Left cardiac atrium (tissue), 4 donors: ENCODE results near the gene SNX25. TPM values are rescaled to one million over a fixed set of nuclear protein-coding genes. Genes with fewer than 3 reads are reported as not detected.
"Not testable (repeated sequence)": the region's sequence is repeated elsewhere in the genome, so short reads cannot be mapped to it uniquely, and the experiment has no call there.

Source experiments
- ATAC-seq, 2 donors: fragments of 200-7000 bp; cut with Tn5 transposase; one replicate each; pipeline ENCODE4 v1.9.1; 2020; ENCODE audit warnings: mild to moderate bottlenecking in 2 of 2, moderate library complexity in 2 of 2
- DNase-seq: peaks from one replicate; pipeline ENCODE4 v3.0.0-alpha.2; 2020
- intact Hi-C, 2 donors: fragments of 100-400 bp; cut with DNase I; formaldehyde crosslinking; loops; one replicate each; pipeline versions ENCODE4 v1.14.1 to v1.15.1; 2022 to 2023
- total RNA-seq, 2 donors: library from RNA; stranded (reverse); fragmentation: NEBNext Ultra II Directional; extraction: Animal tissue kit (Norgen Biotek cat#: 25700); gene quantifications; one replicate each; pipeline ENCODE4 v1.2.1, GENCODE V29; 2021
- donor health status: DM: no; HTN: yes; CAD: no.
- donor health status: DM: no; HTN: yes; CAD: no; lungs with severe emphysema.
- donor health status: DM: yes; HTN: yes; CAD: no.
- donor health status: Dilated cardiomyopathy.

SNX25 gene
- total RNA-seq, 2 donors from 2014 or later, result 15.4 to 16.6 TPM

- DNase-seq (peak; percentile 96), ATAC-seq (peak; percentile 95 to 97)
- intact Hi-C loops, result loop anchor here in 1 of 2 donors (10.0 kb wide), 1 partner anchor 191 kb away; the partner anchor contains the start of genes ANKRD37 and LRP2BP
These were observed 5.7 kb upstream of the SNX25 start, which contains the start of gene CFAP97 for GRCh38 chr4:185203486-185204237. Gene CFAP97, minus strand, starts transcription at chr4:185204000. Its CDS starts 12,804 bp downstream, at chr4:185191196.

- no peak for ATAC-seq
- intact Hi-C loops, result loop anchor here in 1 of 2 donors (10.0 kb wide), 1 partner anchor 190 kb away; the partner anchor contains the start of genes ANKRD37 and LRP2BP
- DNase-seq, result no peak
These were observed 5.0 kb upstream of the SNX25 start for GRCh38 chr4:185204238-185204910.

GRCh38 chr4:185205073-185205472 lies 4.3 kb upstream of the SNX25 start:
- ATAC-seq, DNase-seq: not testable (repeated sequence)
- intact Hi-C loops, result loop anchor here in 1 of 2 donors (10.0 kb wide), 1 partner anchor 190 kb away; the partner anchor contains the start of genes ANKRD37 and LRP2BP

- intact Hi-C loops, result loop anchor here in 1 of 2 donors (10.0 kb wide), 1 partner anchor 189 kb away; the partner anchor contains the start of genes ANKRD37 and LRP2BP
- ATAC-seq (no peak), DNase-seq (no peak)
These were observed 3.6 kb upstream of the SNX25 start for GRCh38 chr4:185205697-185206342.

GRCh38 chr4:185207466-185207865 lies 1.9 kb upstream of the SNX25 start:
- DNase-seq (no peak), ATAC-seq (no peak)
- intact Hi-C loops, result loop anchor here in 1 of 2 donors (10.0 kb wide), 1 partner anchor 187 kb away; the partner anchor contains the start of genes ANKRD37 and LRP2BP

GRCh38 chr4:185209852-185210101 lies 379 bp downstream of the SNX25 start:
- intact Hi-C loops, result loop anchor here in 1 of 2 donors (10.0 kb wide), 1 partner anchor 185 kb away; the partner anchor contains the start of genes ANKRD37 and LRP2BP
- DNase-seq, ATAC-seq: not testable (repeated sequence)

- peak; percentile 65 for DNase-seq
- intact Hi-C loops, result no loop called here
- ATAC-seq, result peak; percentile 25 to 30
These were observed 944 bp downstream of the SNX25 start for GRCh38 chr4:185210102-185210981.

GRCh38 chr4:185211035-185211434 lies 1.6 kb downstream of the SNX25 start:
- ATAC-seq, result no peak
- no peak for DNase-seq
- intact Hi-C loops, result no loop called here

- intact Hi-C loops, result no loop called here
- ATAC-seq (no peak), DNase-seq (no peak)
These were observed 2.2 kb downstream of the SNX25 start for GRCh38 chr4:185211641-185212040.

- DNase-seq (no peak), ATAC-seq (no peak)
- intact Hi-C loops, result no loop called here
These were observed 3.2 kb downstream of the SNX25 start for GRCh38 chr4:185212581-185212980.

- DNase-seq (no peak), ATAC-seq (no peak)
- intact Hi-C loops, result no loop called here
These were observed 4.5 kb downstream of the SNX25 start for GRCh38 chr4:185213877-185214276.

GRCh38 chr4:185215261-185215660 lies 5.9 kb downstream of the SNX25 start:
- ATAC-seq (peak in 1 of 2 donors; percentile 41), DNase-seq (no peak)
- intact Hi-C loops, result no loop called here

GRCh38 chr4:185217408-185217975 lies 8.1 kb downstream of the SNX25 start:
- intact Hi-C loops, result no loop called here
- no peak for ATAC-seq

GRCh38 chr4:185218312-185218711 lies 8.9 kb downstream of the SNX25 start:
- no peak for DNase-seq
- intact Hi-C loops, result no loop called here

More at GRCh38 chr4:185217408-185217975, 8.1 kb downstream of the SNX25 start:
- DNase-seq, result no peak

GRCh38 chr4:185219551-185220344 lies 10.3 kb downstream of the SNX25 start:
- intact Hi-C loops, result no loop called here
- ATAC-seq, result peak; percentile 39 to 41
- peak; percentile 26 for DNase-seq

More at GRCh38 chr4:185218312-185218711, 8.9 kb downstream of the SNX25 start:
- no peak for ATAC-seq

- ATAC-seq, result no peak
- intact Hi-C loops, result no loop called here
- DNase-seq, result no peak
These were observed 12.1 kb downstream of the SNX25 start for GRCh38 chr4:185221491-185221890.

GRCh38 chr4:185221912-185222311 lies 12.5 kb downstream of the SNX25 start:
- ATAC-seq (no peak), DNase-seq (no peak)
- intact Hi-C loops, result no loop called here
